ENCODE measurements around the gene RECK. TPM values are rescaled to one million over a fixed set of nuclear protein-coding genes. Genes with fewer than 3 reads are reported as not detected.
A peak's percentile ranks its signal among the peaks of the same experiment; 100 is the strongest.
"Not testable (repeated sequence)": the region's sequence is repeated elsewhere in the genome, so short reads cannot be mapped to it uniquely, and the experiment has no call there.

The RECK gene
- total and polyA plus RNA-seq, 3 donors from 2014 or later: 10.1 to 17.6 (median 15.4) TPM

DNA sequence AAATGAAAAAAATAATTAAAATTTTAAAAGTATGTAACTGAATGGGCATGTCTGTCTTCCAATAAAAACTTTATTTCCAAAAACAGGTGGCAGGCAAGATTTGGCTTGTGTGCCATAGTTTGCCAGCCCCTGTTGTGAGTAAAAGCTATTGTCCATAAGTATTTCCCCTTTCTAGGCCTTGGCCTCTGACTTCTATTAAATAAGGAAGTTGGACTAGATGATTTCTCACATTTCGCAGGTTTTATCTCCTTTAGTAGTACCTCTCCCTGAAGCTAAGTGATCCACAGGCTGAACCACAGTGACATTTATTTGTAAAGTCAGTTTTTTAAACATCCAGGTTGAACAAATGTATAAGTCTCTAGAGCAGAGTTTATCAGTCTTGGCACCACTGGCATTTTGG, 41.3 kb downstream of the RECK start:
- H3K36me3 ChIP-seq (ENCODE audit: low read depth, missing control alignments): no peaks in the 10 kb centered on the region
- H3K4me3 ChIP-seq: no peak overlapping the region
- no peak for DNase-seq
- H3K27ac ChIP-seq: no peak overlapping the region
- TF ChIP-seq POLR2A (IDR thresholded peaks at IDR 0.05): no peak
- TF ChIP-seq, protein P1, sequence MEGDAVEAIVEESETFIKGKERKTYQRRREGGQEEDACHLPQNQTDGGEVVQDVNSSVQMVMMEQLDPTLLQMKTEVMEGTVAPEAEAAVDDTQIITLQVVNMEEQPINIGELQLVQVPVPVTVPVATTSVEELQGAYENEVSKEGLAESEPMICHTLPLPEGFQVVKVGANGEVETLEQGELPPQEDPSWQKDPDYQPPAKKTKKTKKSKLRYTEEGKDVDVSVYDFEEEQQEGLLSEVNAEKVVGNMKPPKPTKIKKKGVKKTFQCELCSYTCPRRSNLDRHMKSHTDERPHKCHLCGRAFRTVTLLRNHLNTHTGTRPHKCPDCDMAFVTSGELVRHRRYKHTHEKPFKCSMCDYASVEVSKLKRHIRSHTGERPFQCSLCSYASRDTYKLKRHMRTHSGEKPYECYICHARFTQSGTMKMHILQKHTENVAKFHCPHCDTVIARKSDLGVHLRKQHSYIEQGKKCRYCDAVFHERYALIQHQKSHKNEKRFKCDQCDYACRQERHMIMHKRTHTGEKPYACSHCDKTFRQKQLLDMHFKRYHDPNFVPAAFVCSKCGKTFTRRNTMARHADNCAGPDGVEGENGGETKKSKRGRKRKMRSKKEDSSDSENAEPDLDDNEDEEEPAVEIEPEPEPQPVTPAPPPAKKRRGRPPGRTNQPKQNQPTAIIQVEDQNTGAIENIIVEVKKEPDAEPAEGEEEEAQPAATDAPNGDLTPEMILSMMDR (IDR thresholded peaks at IDR 0.05): no peak
- intact Hi-C loops (cut with DNase I; ENCODE audit: low total_unique reads): no loop called here
- H3K4me1 ChIP-seq: peaks cover 4% of the 10 kb centered on the region
- H3K9me3 ChIP-seq: no peaks in the 10 kb centered on the region
- 79 to 89% methylated on average over 1 of the region's 1 CpG for WGBS, 2 donors
- H3K27me3 ChIP-seq: no peaks in the 10 kb centered on the region

DNA sequence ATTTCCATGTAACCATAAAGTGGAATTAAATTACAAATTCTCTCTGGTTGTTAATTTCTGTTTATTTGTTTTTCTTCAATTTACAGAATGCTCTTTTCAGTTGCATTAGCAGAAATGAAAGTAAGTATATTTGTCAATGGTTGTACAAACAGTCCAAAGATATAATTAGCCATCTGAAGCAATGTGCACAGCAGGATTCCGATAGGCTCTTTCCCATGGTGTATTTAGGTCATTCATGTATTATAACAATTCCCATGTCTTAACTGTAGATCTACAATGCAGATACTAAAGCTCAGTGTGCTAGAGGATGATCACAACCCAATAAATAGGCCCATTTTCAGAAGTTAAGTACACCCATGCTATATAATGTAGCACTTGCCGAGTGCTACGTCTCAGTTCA, 43.8 kb downstream of the RECK start:
- Histone ChIP-seq H3K9me3 (no peaks in the 10 kb centered on the region), H3K4me1 (no peaks in the 10 kb centered on the region), H3K4me3 (no peak overlapping the region), H3K27me3 (no peaks in the 10 kb centered on the region), H3K27ac (no peak overlapping the region), H3K36me3 (ENCODE audit: low read depth, missing control alignments) (no peaks in the 10 kb centered on the region)
- TF ChIP-seq, protein P1 (IDR thresholded peaks at IDR 0.05): no peak
- 89 to 92% methylated on average over 3 of the region's 3 CpGs for WGBS, 2 donors
- no peak for DNase-seq
- intact Hi-C loops (cut with DNase I; ENCODE audit: low total_unique reads): no loop called here

DNA sequence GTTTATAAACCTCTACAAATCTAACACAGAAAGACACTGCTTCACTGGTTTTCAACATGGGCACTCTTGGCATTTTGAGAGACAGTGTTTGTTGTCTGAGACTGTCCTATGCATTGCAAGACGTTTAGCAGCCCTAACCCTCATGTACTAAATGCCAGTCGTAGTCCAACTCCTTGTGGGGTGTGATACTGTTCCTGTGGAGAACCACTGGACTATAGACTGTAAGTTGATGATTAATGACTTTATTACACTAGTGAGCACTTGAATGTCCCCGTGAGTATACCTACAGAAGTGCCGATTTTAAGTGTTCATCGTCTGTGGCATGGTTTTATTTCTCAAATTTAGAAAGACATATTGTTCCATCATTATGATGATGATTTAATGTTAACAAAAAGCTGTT, 46.2 kb downstream of the RECK start:
- no peak overlapping the region for H3K27ac ChIP-seq
- TF ChIP-seq POLR2A (IDR thresholded peaks at IDR 0.05): no peak
- TF ChIP-seq, protein P1 (IDR thresholded peaks at IDR 0.05): no peak
- intact Hi-C loops (cut with DNase I; ENCODE audit: low total_unique reads): no loop called here
- WGBS, 2 donors: 84 to 96% methylated on average over 5 of the region's 5 CpGs
- no peaks in the 10 kb centered on the region for H3K4me1 ChIP-seq
- DNase-seq: no peak
- no peaks in the 10 kb centered on the region for H3K27me3 ChIP-seq
- H3K9me3 ChIP-seq: no peaks in the 10 kb centered on the region
- no peaks in the 10 kb centered on the region for H3K36me3 ChIP-seq (ENCODE audit: low read depth, missing control alignments)
- H3K4me3 ChIP-seq: no peak overlapping the region

DNA sequence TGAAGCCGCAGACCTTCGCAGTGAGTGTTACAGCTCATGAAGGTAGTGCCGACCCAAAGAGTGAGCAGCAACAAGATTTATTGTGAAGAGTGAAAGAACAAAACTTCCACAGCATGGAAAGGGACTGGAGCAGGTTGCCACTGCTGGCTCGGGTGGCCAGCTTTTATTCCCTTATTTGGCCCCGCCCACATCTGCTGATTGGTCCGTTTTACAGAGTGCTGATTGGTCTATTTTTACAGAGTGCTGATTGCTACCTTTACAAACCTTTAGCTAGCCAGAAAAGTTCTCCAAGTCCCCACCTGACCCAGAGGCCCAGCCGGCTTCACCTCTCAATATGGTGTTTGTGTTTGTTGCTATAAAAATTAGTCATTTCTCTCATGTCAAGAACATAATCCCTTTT, 49.7 kb downstream of the RECK start:
- Histone ChIP-seq H3K4me3 (no peak overlapping the region), H3K4me1 (no peaks in the 10 kb centered on the region), H3K36me3 (ENCODE audit: low read depth, missing control alignments) (no peaks in the 10 kb centered on the region), H3K27ac (no peak overlapping the region), H3K9me3 (no peaks in the 10 kb centered on the region), H3K27me3 (no peaks in the 10 kb centered on the region)
- TF ChIP-seq, protein P1 (IDR thresholded peaks at IDR 0.05): no peak
- no peak for TF ChIP-seq POLR2A (IDR thresholded peaks at IDR 0.05)
- WGBS, 2 donors: 81 to 91% methylated on average over 7 of the region's 7 CpGs
- DNase-seq: peak; percentile 60
- intact Hi-C loops (cut with DNase I; ENCODE audit: low total_unique reads): no loop called here

DNA sequence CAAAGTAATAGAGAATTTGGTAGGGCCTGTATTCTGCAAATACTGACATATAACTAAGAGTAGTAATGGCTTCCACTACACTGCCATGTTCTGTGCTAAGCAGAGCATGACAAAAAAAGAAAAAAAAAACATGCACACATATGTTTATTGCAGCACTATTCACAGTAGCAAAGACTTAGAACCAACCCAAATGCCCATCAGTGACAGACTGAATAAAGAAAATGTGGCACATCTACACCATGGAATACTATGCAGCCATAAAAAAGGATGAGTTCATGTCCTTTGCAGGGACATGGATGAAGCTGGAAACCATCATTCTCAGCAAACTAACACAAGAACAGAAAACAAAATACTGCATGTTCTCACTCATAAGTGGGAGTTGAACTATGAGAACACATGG, 50.3 kb downstream of the RECK start:
- H3K4me3 ChIP-seq; H3K27me3 ChIP-seq; H3K36me3 ChIP-seq (ENCODE audit: low read depth, missing control alignments); DNase-seq; H3K27ac ChIP-seq; H3K4me1 ChIP-seq; H3K9me3 ChIP-seq; intact Hi-C loops (cut with DNase I; ENCODE audit: low total_unique reads): not testable (repeated sequence)
